ENCODE results near the gene DDN. TPM values are rescaled to one million over a fixed set of nuclear protein-coding genes. Genes with fewer than 3 reads are reported as not detected.

DDN gene
- total and polyA plus RNA-seq, 10 donors: 0.09 to 2.0 (median 0.42) TPM; not detected in 1

GRCh38 chr12:48954061-48954460 is 45.1 kb downstream of the DDN start:
- no peak for DNase-seq
- Histone ChIP-seq H3K4me1 (peaks cover 17 to 70% (median 40%) of the 10 kb centered on the region in 6 donors), H3K9me3 (no peaks in the 10 kb centered on the region), H3K27me3 (replicated peaks in 1 of 7) (no peaks in the 10 kb centered on the region), H3K4me3 (no peak overlapping the region), H3K36me3 (peaks cover 0 to 47% (median 11%) of the 10 kb centered on the region in 6 donors), H3K27ac (no peak overlapping the region)
- TF ChIP-seq POLR2A (IDR thresholded peaks at IDR 0.05) (no peak), POLR2AphosphoS5 (IDR thresholded peaks at IDR 0.05) (no peak)
- TF ChIP-seq, protein P1, sequence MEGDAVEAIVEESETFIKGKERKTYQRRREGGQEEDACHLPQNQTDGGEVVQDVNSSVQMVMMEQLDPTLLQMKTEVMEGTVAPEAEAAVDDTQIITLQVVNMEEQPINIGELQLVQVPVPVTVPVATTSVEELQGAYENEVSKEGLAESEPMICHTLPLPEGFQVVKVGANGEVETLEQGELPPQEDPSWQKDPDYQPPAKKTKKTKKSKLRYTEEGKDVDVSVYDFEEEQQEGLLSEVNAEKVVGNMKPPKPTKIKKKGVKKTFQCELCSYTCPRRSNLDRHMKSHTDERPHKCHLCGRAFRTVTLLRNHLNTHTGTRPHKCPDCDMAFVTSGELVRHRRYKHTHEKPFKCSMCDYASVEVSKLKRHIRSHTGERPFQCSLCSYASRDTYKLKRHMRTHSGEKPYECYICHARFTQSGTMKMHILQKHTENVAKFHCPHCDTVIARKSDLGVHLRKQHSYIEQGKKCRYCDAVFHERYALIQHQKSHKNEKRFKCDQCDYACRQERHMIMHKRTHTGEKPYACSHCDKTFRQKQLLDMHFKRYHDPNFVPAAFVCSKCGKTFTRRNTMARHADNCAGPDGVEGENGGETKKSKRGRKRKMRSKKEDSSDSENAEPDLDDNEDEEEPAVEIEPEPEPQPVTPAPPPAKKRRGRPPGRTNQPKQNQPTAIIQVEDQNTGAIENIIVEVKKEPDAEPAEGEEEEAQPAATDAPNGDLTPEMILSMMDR (IDR thresholded peaks at IDR 0.05 in 8 of 11, conservative IDR thresholded peaks at IDR 0.05 in 3 of 11): no peak
- intact Hi-C loops (cut with DNase I; ENCODE audit: low total_unique reads): no loop called here
- WGBS, 5 donors: 90 to 99% (median 97%) methylated on average over 3 of the region's 3 CpGs

DNA sequence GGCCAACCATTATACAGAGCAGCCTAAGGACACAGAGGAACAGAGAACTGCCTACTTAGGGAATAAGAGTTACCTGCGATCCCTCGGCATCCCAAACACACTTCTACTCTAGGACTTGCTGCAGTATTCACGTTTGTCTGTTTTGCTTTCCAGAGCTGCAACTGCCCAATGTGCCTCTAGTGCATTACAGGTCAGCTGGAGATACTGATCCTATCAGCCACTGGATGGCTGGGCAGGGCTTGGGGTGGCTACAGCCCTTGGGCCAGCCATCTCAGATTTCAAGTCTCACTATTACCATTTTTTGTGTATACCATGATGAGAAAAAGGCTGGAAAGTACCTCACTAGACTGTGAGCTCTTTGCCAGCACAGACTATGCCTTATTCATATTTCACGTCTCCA is 46.5 kb downstream of the DDN start:
- H3K4me1 ChIP-seq: peaks cover 13 to 75% (median 37%) of the 10 kb centered on the region in 6 donors
- no peak for DNase-seq
- no peak overlapping the region for H3K27ac ChIP-seq
- no peaks in the 10 kb centered on the region for H3K9me3 ChIP-seq
- peaks cover 0 to 55% (median 11%) of the 10 kb centered on the region in 6 donors for H3K36me3 ChIP-seq
- H3K4me3 ChIP-seq: no peak overlapping the region
- TF ChIP-seq, protein P1 (IDR thresholded peaks at IDR 0.05 in 8 of 11, conservative IDR thresholded peaks at IDR 0.05 in 3 of 11): no peak
- TF ChIP-seq POLR2A (IDR thresholded peaks at IDR 0.05) (no peak), POLR2AphosphoS5 (IDR thresholded peaks at IDR 0.05) (no peak)
- WGBS, 5 donors: 88 to 94% (median 89%) methylated on average over 4 of the region's 4 CpGs
- intact Hi-C loops (cut with DNase I; ENCODE audit: low total_unique reads): no loop called here
- H3K27me3 ChIP-seq (replicated peaks in 1 of 7): no peaks in the 10 kb centered on the region

- no peak for DNase-seq
- Histone ChIP-seq H3K4me3 (no peak overlapping the region), H3K9me3 (no peaks in the 10 kb centered on the region), H3K4me1 (peaks cover 0 to 41% (median 5%) of the 10 kb centered on the region in 6 donors), H3K36me3 (peaks cover 0 to 71% (median 8%) of the 10 kb centered on the region in 6 donors), H3K27me3 (replicated peaks in 1 of 7) (no peaks in the 10 kb centered on the region), H3K27ac (no peak overlapping the region)
- intact Hi-C loops (cut with DNase I; ENCODE audit: low total_unique reads): no loop called here
- 79 to 91% (median 85%) methylated on average over 3 of the region's 3 CpGs for WGBS, 5 donors
- TF ChIP-seq POLR2AphosphoS5 (IDR thresholded peaks at IDR 0.05): no peak
- TF ChIP-seq, protein P1 (IDR thresholded peaks at IDR 0.05 in 8 of 11, conservative IDR thresholded peaks at IDR 0.05 in 3 of 11): no peak
- no peak for TF ChIP-seq POLR2A (IDR thresholded peaks at IDR 0.05)
Measured at GRCh38 chr12:48947727-48948126, 51.4 kb downstream of the DDN start.

- H3K4me1 ChIP-seq: peaks cover 0 to 33% (median 2%) of the 10 kb centered on the region in 6 donors
- H3K27ac ChIP-seq: no peak overlapping the region
- DNase-seq: no peak
- no peaks in the 10 kb centered on the region for H3K27me3 ChIP-seq (replicated peaks in 1 of 7)
- intact Hi-C loops (cut with DNase I; ENCODE audit: low total_unique reads): no loop called here
- H3K36me3 ChIP-seq: peaks cover 0 to 71% (median 5%) of the 10 kb centered on the region in 6 donors
- WGBS, 5 donors: 88 to 92% (median 90%) methylated on average over 6 of the region's 6 CpGs
- H3K4me3 ChIP-seq: no peak overlapping the region
- TF ChIP-seq POLR2A (IDR thresholded peaks at IDR 0.05) (no peak), POLR2AphosphoS5 (IDR thresholded peaks at IDR 0.05) (no peak)
- H3K9me3 ChIP-seq: no peaks in the 10 kb centered on the region
Measured at GRCh38 chr12:48946943-48947342, 52.2 kb downstream of the DDN start.

GRCh38 chr12:48946205-48946604 is 53.0 kb downstream of the DDN start:
- no peak for DNase-seq
- Histone ChIP-seq H3K4me3 (no peak overlapping the region), H3K36me3 (peaks cover 0 to 71% (median 7%) of the 10 kb centered on the region in 6 donors), H3K9me3 (no peaks in the 10 kb centered on the region), H3K27ac (no peak overlapping the region), H3K27me3 (replicated peaks in 1 of 7) (no peaks in the 10 kb centered on the region), H3K4me1 (peaks cover 0 to 31% (median 2%) of the 10 kb centered on the region in 6 donors)
- TF ChIP-seq POLR2A (IDR thresholded peaks at IDR 0.05): no peak
- no peak for TF ChIP-seq POLR2AphosphoS5 (IDR thresholded peaks at IDR 0.05)
- TF ChIP-seq, protein P1 (IDR thresholded peaks at IDR 0.05 in 8 of 11, conservative IDR thresholded peaks at IDR 0.05 in 3 of 11): no peak
- intact Hi-C loops (cut with DNase I; ENCODE audit: low total_unique reads): no loop called here

All from spleen (tissue), 11 donors.